HEK293 (cell line): ENCODE data around the gene ZCCHC3.

ENCODE experiments used
- BCL11A ChIP-seq: fragments of 450-650 bp; formaldehyde crosslinking; IDR thresholded peaks from 2 replicates; pipeline ENCODE4 v1.5.1; 2016; ENCODE audit warnings: low read depth, missing biosample characterization, missing genetic modification characterization
- GFI1B ChIP-seq: fragments of 450-650 bp; formaldehyde crosslinking; IDR thresholded peaks from 2 replicates; pipeline ENCODE4 v1.5.1; 2016; ENCODE audit warnings: missing biosample characterization, missing genetic modification characterization
- HOXA7 ChIP-seq: sonication (generic); formaldehyde crosslinking; IDR thresholded peaks from 2 replicates; pipeline ENCODE4 v1.8.1; 2022; ENCODE audit warnings: missing genetic modification reagents, borderline replicate concordance
- KLF7 ChIP-seq: fragments of 450-650 bp; formaldehyde crosslinking; IDR thresholded peaks from 2 replicates; pipeline ENCODE4 v1.5.1; 2016; ENCODE audit warnings: missing biosample characterization, missing genetic modification characterization, borderline replicate concordance
- SCRT1 ChIP-seq: fragments of 450-650 bp; formaldehyde crosslinking; IDR thresholded peaks from 2 replicates; pipeline ENCODE4 v1.5.1; 2016; ENCODE audit warnings: missing biosample characterization, missing genetic modification characterization, borderline replicate concordance
- ZBTB21 ChIP-seq: fragments of 450-650 bp; formaldehyde crosslinking; IDR thresholded peaks from 2 replicates; pipeline ENCODE4 v1.5.1; 2017; ENCODE audit warnings: missing biosample characterization, missing genetic modification characterization
- ZBTB49 ChIP-seq: fragments of 450-650 bp; formaldehyde crosslinking; IDR thresholded peaks from 2 replicates; pipeline ENCODE4 v1.5.1; 2016; ENCODE audit warnings: missing biosample characterization, missing genetic modification characterization, low read depth
- ZNF155 ChIP-seq: fragments of 450-650 bp; formaldehyde crosslinking; IDR thresholded peaks from 2 replicates; pipeline ENCODE4 v1.5.1; 2016; ENCODE audit warnings: missing biosample characterization, missing genetic modification characterization
- ZNF16 ChIP-seq: fragments of 450-650 bp; formaldehyde crosslinking; IDR thresholded peaks from 2 replicates; pipeline ENCODE4 v1.5.1; 2016; ENCODE audit warnings: low read depth, missing biosample characterization, missing genetic modification characterization
- ZNF184 ChIP-seq: fragments of 450-650 bp; IDR thresholded peaks from 2 replicates; pipeline ENCODE4 v1.5.1; 2018; ENCODE audit warnings: missing biosample characterization, mild to moderate bottlenecking, missing genetic modification characterization
- ZNF214 ChIP-seq: fragments of 450-650 bp; formaldehyde crosslinking; IDR thresholded peaks from 2 replicates; pipeline ENCODE4 v1.5.1; 2017; ENCODE audit warnings: missing biosample characterization, mild to moderate bottlenecking, missing genetic modification characterization, borderline replicate concordance
- ZNF239 ChIP-seq: fragments of 450-650 bp; formaldehyde crosslinking; IDR thresholded peaks from 2 replicates; pipeline ENCODE4 v1.5.1; 2016; ENCODE audit warnings: missing biosample characterization, missing genetic modification characterization
- ZNF341 ChIP-seq: fragments of 450-650 bp; formaldehyde crosslinking; IDR thresholded peaks from 2 replicates; pipeline ENCODE4; 2016; ENCODE audit warnings: low read depth, missing biosample characterization, missing genetic modification characterization
- ZNF391 ChIP-seq: fragments of 450-650 bp; formaldehyde crosslinking; IDR thresholded peaks from 2 replicates; pipeline ENCODE4 v1.5.1; 2016; ENCODE audit warnings: low read depth, missing biosample characterization, missing genetic modification characterization, borderline replicate concordance
- ZNF433 ChIP-seq: fragments of 450-650 bp; formaldehyde crosslinking; IDR thresholded peaks from 2 replicates; pipeline ENCODE4 v1.5.1; 2016; ENCODE audit warnings: missing biosample characterization, missing genetic modification characterization, low read depth
- ZNF48 ChIP-seq: fragments of 450-650 bp; formaldehyde crosslinking; IDR thresholded peaks from 2 replicates; pipeline ENCODE4 v1.5.1; 2016; ENCODE audit warnings: missing biosample characterization, missing genetic modification characterization
- ZNF560 ChIP-seq: fragments of 450-650 bp; formaldehyde crosslinking; IDR thresholded peaks from 2 replicates; pipeline ENCODE4 v1.5.1; 2017; ENCODE audit warnings: missing biosample characterization, missing genetic modification characterization, borderline replicate concordance
- ZNF561 ChIP-seq: fragments of 450-650 bp; IDR thresholded peaks from 2 replicates; pipeline ENCODE4 v1.5.1; 2018; ENCODE audit warnings: missing biosample characterization, missing genetic modification characterization, borderline replicate concordance
- ZNF600 ChIP-seq: fragments of 450-650 bp; formaldehyde crosslinking; IDR thresholded peaks from 2 replicates; pipeline ENCODE4 v1.5.1; 2016; ENCODE audit warnings: missing biosample characterization, missing genetic modification characterization
- ZNF626 ChIP-seq: fragments of 450-650 bp; sonication (Bioruptor Pico); formaldehyde crosslinking; IDR thresholded peaks from 2 replicates; pipeline ENCODE4 v1.5.1; 2018; ENCODE audit warnings: missing biosample characterization, missing genetic modification characterization, inconsistent platforms
- ZNF654 ChIP-seq: fragments of 450-650 bp; formaldehyde crosslinking; IDR thresholded peaks from 2 replicates; pipeline ENCODE4 v1.5.1; 2016; ENCODE audit warnings: low read depth, missing biosample characterization, missing genetic modification characterization
- ZNF670 ChIP-seq: fragments of 450-650 bp; formaldehyde crosslinking; IDR thresholded peaks from 2 replicates; pipeline ENCODE4 v1.5.1; 2016; ENCODE audit warnings: missing biosample characterization, missing genetic modification characterization, low read depth
- ZNF677 ChIP-seq: fragments of 450-650 bp; IDR thresholded peaks from 2 replicates; pipeline ENCODE4 v1.5.0; 2018; ENCODE audit warnings: missing biosample characterization, mild to moderate bottlenecking, missing genetic modification characterization, moderate library complexity
- ZNF701 ChIP-seq: fragments of 450-650 bp; formaldehyde crosslinking; IDR thresholded peaks from 2 replicates; pipeline ENCODE4 v1.5.1; 2016; ENCODE audit warnings: missing biosample characterization, missing genetic modification characterization
- ZNF777 ChIP-seq: fragments of 450-650 bp; formaldehyde crosslinking; IDR thresholded peaks from 2 replicates; pipeline ENCODE4 v1.5.1; 2017; ENCODE audit warnings: missing biosample characterization, missing genetic modification characterization, borderline replicate concordance
- ZNF785 ChIP-seq: fragments of 450-650 bp; formaldehyde crosslinking; IDR thresholded peaks from 2 replicates; pipeline ENCODE4 v1.5.1; 2016; ENCODE audit warnings: missing biosample characterization, missing genetic modification characterization
- ZNF843 ChIP-seq: fragments of 450-650 bp; formaldehyde crosslinking; IDR thresholded peaks from 2 replicates; pipeline ENCODE4 v1.5.1; 2016; ENCODE audit warnings: missing biosample characterization, missing genetic modification characterization
- ZSCAN4 ChIP-seq: fragments of 450-650 bp; formaldehyde crosslinking; IDR thresholded peaks from 2 replicates; pipeline ENCODE4 v1.5.1; 2017; ENCODE audit warnings: missing biosample characterization, missing genetic modification characterization
- ZSCAN5A ChIP-seq: fragments of 450-650 bp; formaldehyde crosslinking; IDR thresholded peaks from 2 replicates; pipeline ENCODE4 v1.5.1; 2016; ENCODE audit warnings: missing biosample characterization, missing genetic modification characterization
- TF ChIP-seq, protein P1 (sequence below): fragments of 450-650 bp; formaldehyde crosslinking; IDR thresholded peaks from 2 replicates; pipeline ENCODE4 v1.5.1; 2016; ENCODE audit warnings: missing biosample characterization, missing genetic modification characterization, borderline replicate concordance

Gene ZCCHC3

GRCh38 chr20:327186-328026 is 30.0 kb downstream of the ZCCHC3 start (continued):
- TF ChIP-seq, protein P1, sequence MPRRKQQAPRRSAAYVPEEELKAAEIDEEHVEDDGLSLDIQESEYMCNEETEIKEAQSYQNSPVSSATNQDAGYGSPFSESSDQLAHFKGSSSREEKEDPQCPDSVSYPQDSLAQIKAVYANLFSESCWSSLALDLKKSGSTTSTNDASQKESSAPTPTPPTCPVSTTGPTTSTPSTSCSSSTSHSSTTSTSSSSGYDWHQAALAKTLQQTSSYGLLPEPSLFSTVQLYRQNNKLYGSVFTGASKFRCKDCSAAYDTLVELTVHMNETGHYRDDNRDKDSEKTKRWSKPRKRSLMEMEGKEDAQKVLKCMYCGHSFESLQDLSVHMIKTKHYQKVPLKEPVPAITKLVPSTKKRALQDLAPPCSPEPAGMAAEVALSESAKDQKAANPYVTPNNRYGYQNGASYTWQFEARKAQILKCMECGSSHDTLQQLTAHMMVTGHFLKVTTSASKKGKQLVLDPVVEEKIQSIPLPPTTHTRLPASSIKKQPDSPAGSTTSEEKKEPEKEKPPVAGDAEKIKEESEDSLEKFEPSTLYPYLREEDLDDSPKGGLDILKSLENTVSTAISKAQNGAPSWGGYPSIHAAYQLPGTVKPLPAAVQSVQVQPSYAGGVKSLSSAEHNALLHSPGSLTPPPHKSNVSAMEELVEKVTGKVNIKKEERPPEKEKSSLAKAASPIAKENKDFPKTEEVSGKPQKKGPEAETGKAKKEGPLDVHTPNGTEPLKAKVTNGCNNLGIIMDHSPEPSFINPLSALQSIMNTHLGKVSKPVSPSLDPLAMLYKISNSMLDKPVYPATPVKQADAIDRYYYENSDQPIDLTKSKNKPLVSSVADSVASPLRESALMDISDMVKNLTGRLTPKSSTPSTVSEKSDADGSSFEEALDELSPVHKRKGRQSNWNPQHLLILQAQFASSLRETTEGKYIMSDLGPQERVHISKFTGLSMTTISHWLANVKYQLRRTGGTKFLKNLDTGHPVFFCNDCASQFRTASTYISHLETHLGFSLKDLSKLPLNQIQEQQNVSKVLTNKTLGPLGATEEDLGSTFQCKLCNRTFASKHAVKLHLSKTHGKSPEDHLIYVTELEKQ, result no peak
- no peak for TF ChIP-seq ZNF239 (tag by site-specific recombination)
- no peak for TF ChIP-seq SCRT1 (tag by site-specific recombination)
- TF ChIP-seq ZNF777, result no peak
- TF ChIP-seq ZNF560 (tag by site-specific recombination), result no peak
- no peak for TF ChIP-seq ZNF670
- no peak for TF ChIP-seq ZNF600
- TF ChIP-seq ZSCAN5A (tag by site-specific recombination), result no peak
- TF ChIP-seq KLF7 (tag by site-specific recombination), result peak; percentile 95; the same call in 1 of the 2 replicates
- TF ChIP-seq ZNF654 (tag by site-specific recombination), result no peak
- no peak for TF ChIP-seq ZNF48 (tag by site-specific recombination)
- TF ChIP-seq ZBTB21 (tag by site-specific recombination), result no peak
- no peak for TF ChIP-seq ZBTB49 (tag by site-specific recombination)
- TF ChIP-seq ZNF626 (tag by site-specific recombination), result no peak
- no peak for TF ChIP-seq ZNF155 (tag by site-specific recombination)
- no peak for TF ChIP-seq ZNF214 (tag by site-specific recombination)
- no peak for TF ChIP-seq ZNF16 (tag by site-specific recombination)
- TF ChIP-seq ZNF843, result peak; percentile 24; the same call in 1 of the 2 replicates
- TF ChIP-seq HOXA7 (CRISPR knock-in tag), result no peak
- TF ChIP-seq ZNF561 (tag by site-specific recombination), result peak; percentile 88
- no peak for TF ChIP-seq ZNF184 (tag by site-specific recombination)
- no peak for TF ChIP-seq ZNF433 (tag by site-specific recombination)
- TF ChIP-seq ZNF677, result no peak
- TF ChIP-seq ZNF391 (tag by site-specific recombination), result peak; percentile 9; the same call in 1 of the 2 replicates
- no peak for TF ChIP-seq ZNF785
- no peak for TF ChIP-seq BCL11A (tag by site-specific recombination)
- TF ChIP-seq GFI1B, result no peak
- no peak for TF ChIP-seq ZNF701 (tag by site-specific recombination)
- TF ChIP-seq ZSCAN4, result no peak
- TF ChIP-seq ZNF341 (tag by site-specific recombination), result peak; percentile 78
